ENCODE results near the gene WDR89. TPM values are rescaled to one million over a fixed set of nuclear protein-coding genes. Genes with fewer than 3 reads are reported as not detected.
A peak's percentile ranks its signal among the peaks of the same experiment; 100 is the strongest.
"Not testable (repeated sequence)": the region's sequence is repeated elsewhere in the genome, so short reads cannot be mapped to it uniquely, and the experiment has no call there.

Gene WDR89
- total RNA-seq, 1 donor from 2014 or later, result 20.5 TPM

GRCh38 chr14:63656194-63656593 is 14.5 kb upstream of the WDR89 start:
- intact Hi-C loops (cut with DNase I), result no loop called here
- no peak for ATAC-seq
- no peak for DNase-seq (ENCODE audit: low spot score)

- no peak for ATAC-seq
- DNase-seq (ENCODE audit: low spot score), result no peak
- intact Hi-C loops (cut with DNase I), result no loop called here
Observed at GRCh38 chr14:63654936-63655335, 13.3 kb upstream of the WDR89 start.

GRCh38 chr14:63654346-63654745 is 12.7 kb upstream of the WDR89 start:
- ATAC-seq (no peak), DNase-seq (ENCODE audit: low spot score) (no peak)
- intact Hi-C loops (cut with DNase I), result no loop called here

- ATAC-seq, result no peak
- no peak for DNase-seq (ENCODE audit: low spot score)
- intact Hi-C loops (cut with DNase I), result no loop called here
Observed at GRCh38 chr14:63652406-63652805, 10.7 kb upstream of the WDR89 start.

- DNase-seq (ENCODE audit: low spot score), result no peak
- peak; percentile 65 for ATAC-seq
- intact Hi-C loops (cut with DNase I), result no loop called here
Observed at GRCh38 chr14:63650256-63650952, 8.7 kb upstream of the WDR89 start.

- intact Hi-C loops (cut with DNase I), result no loop called here
- ATAC-seq (no peak), DNase-seq (ENCODE audit: low spot score) (no peak)
Observed at GRCh38 chr14:63647696-63648410, 6.2 kb upstream of the WDR89 start.

- no peak for DNase-seq (ENCODE audit: low spot score)
- ATAC-seq, result no peak
- intact Hi-C loops (cut with DNase I), result no loop called here
Observed at GRCh38 chr14:63644741-63645140, 3.1 kb upstream of the WDR89 start.

- ATAC-seq (no peak), DNase-seq (ENCODE audit: low spot score) (no peak)
- intact Hi-C loops (cut with DNase I), result no loop called here
Observed at GRCh38 chr14:63642656-63643382, 1.1 kb upstream of the WDR89 start.

GRCh38 chr14:63642229-63642611 is 549 bp upstream of the WDR89 start:
- ATAC-seq (peak; percentile 93), DNase-seq (ENCODE audit: low spot score) (peak; percentile 78)
- intact Hi-C loops (cut with DNase I), result no loop called here

GRCh38 chr14:63638493-63638892 is 3.2 kb downstream of the WDR89 start:
- ATAC-seq, result no peak
- no peak for DNase-seq (ENCODE audit: low spot score)
- intact Hi-C loops (cut with DNase I), result no loop called here

- intact Hi-C loops (cut with DNase I); DNase-seq (ENCODE audit: low spot score); ATAC-seq: not testable (repeated sequence)
Observed at GRCh38 chr14:63636094-63636635, 5.5 kb downstream of the WDR89 start.

- no peak for ATAC-seq
- no peak for DNase-seq (ENCODE audit: low spot score)
- intact Hi-C loops (cut with DNase I), result no loop called here
Observed at GRCh38 chr14:63633801-63634200, 7.9 kb downstream of the WDR89 start.

GRCh38 chr14:63632932-63633514 is 8.6 kb downstream of the WDR89 start:
- no peak for ATAC-seq
- DNase-seq (ENCODE audit: low spot score), result no peak
- intact Hi-C loops (cut with DNase I), result no loop called here

- intact Hi-C loops (cut with DNase I), result no loop called here
- ATAC-seq (no peak), DNase-seq (ENCODE audit: low spot score) (no peak)
Observed at GRCh38 chr14:63624701-63625100, 17.0 kb downstream of the WDR89 start.

GRCh38 chr14:63624203-63624602 is 17.5 kb downstream of the WDR89 start:
- no peak for ATAC-seq
- DNase-seq (ENCODE audit: low spot score), result no peak
- intact Hi-C loops (cut with DNase I), result no loop called here

GRCh38 chr14:63621975-63622374 is 19.7 kb downstream of the WDR89 start:
- ATAC-seq; intact Hi-C loops (cut with DNase I); DNase-seq (ENCODE audit: low spot score): not testable (repeated sequence)

- intact Hi-C loops (cut with DNase I), result no loop called here
- no peak for ATAC-seq
- no peak for DNase-seq (ENCODE audit: low spot score)
Observed at GRCh38 chr14:63616015-63616414, 25.7 kb downstream of the WDR89 start.

GRCh38 chr14:63614679-63615363 is 26.9 kb downstream of the WDR89 start:
- DNase-seq (ENCODE audit: low spot score), result no peak
- no peak for ATAC-seq
- intact Hi-C loops (cut with DNase I), result no loop called here

GRCh38 chr14:63611078-63611477 is 30.6 kb downstream of the WDR89 start:
- ATAC-seq, result no peak

More at GRCh38 chr14:63611078-63611477, 30.6 kb downstream of the WDR89 start:
- DNase-seq (ENCODE audit: low spot score), result no peak
- intact Hi-C loops (cut with DNase I), result no loop called here
